HCT116 (cell line): ENCODE measurements around the gene MAP2K5. TPM values are rescaled to one million over a fixed set of nuclear protein-coding genes. Genes with fewer than 3 reads are reported as not detected.

Experiments used
- ATAC-seq: fragments of 200-7000 bp; cut with Tn5 transposase; 2 replicates; pipeline ENCODE4 v1.9.1; 2020; ENCODE audit warnings: mild to moderate bottlenecking, moderate library complexity
- BruUV-seq: library from RNA; stranded (reverse); fragments of 400-500 nt; replicated peaks from 2 replicates; lab custom pipeline; 2021; lab: Mats Ljungman, UMichigan
- CTCF ChIA-PET: fragments of 300-600 bp; sonication (Branson Sonifier 250); formaldehyde crosslinking; loops from one replicate; lab custom pipeline; 2021; ENCODE audit warnings: antibody characterized with exemption; lab: Charles Lee
- POLR2A ChIA-PET: fragments of 300-600, 350-600 bp; sonication (Branson Sonifier 250); formaldehyde crosslinking; loops from one replicate; lab custom pipeline; 2021; ENCODE audit warnings: antibody characterized with exemption; lab: Charles Lee
- RAD21 ChIA-PET, 2 experiments: fragments of 300-600 bp; sonication (Branson Sonifier 250); formaldehyde crosslinking; loops; one replicate each; lab custom pipeline; 2023; ENCODE audit warnings: low total read pairs in 2 of 2; ENCODE audit not compliant: uncharacterized antibody in 2 of 2, unreplicated experiment in 2 of 2, low non-redundant PET in 1 of 2; lab: Charles Lee
- DNase-seq: peaks from one replicate; pipeline ENCODE4 v3.0.0-alpha.2; 2010; ENCODE audit warnings: low read depth, low spot score
- H2AFZ ChIP-seq: fragments of 200-600 bp; shearing (Covaris generic), sonication (generic); 2 replicates; pipeline ENCODE4 v1.6.1; 2017; ENCODE audit warnings: low read depth, mixed run types, mixed read lengths, antibody characterized with exemption, low read length; ENCODE audit not compliant: poor library complexity, severe bottlenecking
- H3K27ac ChIP-seq: 2 replicates; pipeline ENCODE4 v1.5.1; 2012; ENCODE audit warnings: low read depth, low read length
- H3K27me3 ChIP-seq: fragments of 200-600 bp; sonication (generic); 2 replicates; pipeline ENCODE4 v1.6.1; 2016; ENCODE audit warnings: mixed run types, low read length, mixed read lengths; ENCODE audit not compliant: insufficient read depth
- H3K36me3 ChIP-seq, 2 experiments: fragments of 200-500 bp in 1 of 2; fragments of 200-600 bp in 1 of 2; sonication (Bioruptor generic) in 1 of 2; sonication (generic) in 1 of 2; 2 replicates each; pipeline versions ENCODE4 v1.5.1 to v1.6.1; 2014 to 2016; ENCODE audit warnings: low read length in 2 of 2, inconsistent platforms in 1 of 2, mixed read lengths in 1 of 2, mixed run types in 1 of 2; ENCODE audit not compliant: insufficient read depth in 2 of 2, control insufficient read depth in 1 of 2
- H3K4me1 ChIP-seq, 2 experiments: fragments of 200-600 bp in 1 of 2; sonication (generic) in 1 of 2; 2 replicates each; pipeline versions ENCODE4 v1.5.1 to v1.6.1; 2012 to 2017; ENCODE audit warnings: low read length in 2 of 2, inconsistent platforms in 1 of 2, mild to moderate bottlenecking in 1 of 2, mixed read lengths in 1 of 2, mixed run types in 1 of 2, moderate library complexity in 1 of 2; ENCODE audit not compliant: insufficient read depth in 2 of 2, control insufficient read depth in 1 of 2
- H3K4me2 ChIP-seq: fragments of 200-600 bp; sonication (generic); 2 replicates; pipeline ENCODE4 v1.6.1; 2017; ENCODE audit warnings: mixed run types, low read length, mixed read lengths
- H3K4me3 ChIP-seq, 2 experiments: fragments of 200-600 bp in 1 of 2; sonication (generic) in 1 of 2; replicated peaks in 1 of 2; 2 replicates each; pipeline ENCODE4 v1.5.1; 2011 to 2016; ENCODE audit warnings: low read length in 2 of 2, control low read depth in 1 of 2, low read depth in 1 of 2, mild to moderate bottlenecking in 1 of 2, mixed read lengths in 1 of 2, mixed run types in 1 of 2
- H3K79me2 ChIP-seq: fragments of 200-600 bp; sonication (generic); 2 replicates; pipeline ENCODE4 v1.6.1; 2017; ENCODE audit warnings: mild to moderate bottlenecking, mixed run types, low read length, moderate library complexity, mixed read lengths; ENCODE audit not compliant: insufficient read depth
- H3K9ac ChIP-seq: fragments of 200-600 bp; sonication (generic); 2 replicates; pipeline ENCODE4 v1.6.1; 2016; ENCODE audit warnings: low read length, mixed read lengths
- H3K9me2 ChIP-seq: fragments of 200-600 bp; sonication (generic), shearing (Covaris generic); 2 replicates; pipeline ENCODE4 v1.6.1; 2017; ENCODE audit warnings: mixed run types, mild to moderate bottlenecking, moderate library complexity; ENCODE audit not compliant: insufficient read depth
- H3K9me3 ChIP-seq, 2 experiments: fragments of 200-500 bp in 1 of 2; fragments of 200-600 bp in 1 of 2; sonication (Bioruptor generic) in 1 of 2; sonication (generic) in 1 of 2; 2 replicates each; pipeline ENCODE4 v1.6.1; 2014 to 2017; ENCODE audit warnings: low read length in 2 of 2, mixed read lengths in 2 of 2, inconsistent platforms in 1 of 2, low read depth in 1 of 2, mild to moderate bottlenecking in 1 of 2, mixed run types in 1 of 2, moderate library complexity in 1 of 2; ENCODE audit not compliant: control insufficient read depth in 1 of 2, insufficient read depth in 1 of 2
- H4K20me1 ChIP-seq: fragments of 200-600 bp; sonication (generic), shearing (Covaris generic); 2 replicates; pipeline ENCODE4 v1.6.1; 2017; ENCODE audit warnings: mixed run types, mild to moderate bottlenecking, moderate library complexity; ENCODE audit not compliant: insufficient read depth
- ATF3 ChIP-seq: IDR thresholded peaks from 2 replicates; pipeline ENCODE4 v1.6.1; 2012
- ELF1 ChIP-seq: IDR thresholded peaks from 2 replicates; pipeline ENCODE4 v1.6.1; 2012; ENCODE audit warnings: low read depth, borderline replicate concordance
- FOSL1 ChIP-seq: IDR thresholded peaks from 2 replicates; pipeline ENCODE4 v1.6.1; 2012; ENCODE audit warnings: low read depth
- JUND ChIP-seq: IDR thresholded peaks from 2 replicates; pipeline ENCODE4 v1.6.1; 2012
- POLR2AphosphoS5 ChIP-seq: IDR thresholded peaks from 2 replicates; pipeline ENCODE4 v1.6.1; 2011; ENCODE audit warnings: mild to moderate bottlenecking, low read depth, low read length, moderate library complexity
- RAD21 ChIP-seq: IDR thresholded peaks from 2 replicates; pipeline ENCODE4 v1.6.1; 2012; ENCODE audit warnings: low read depth, mild to moderate bottlenecking
- REST ChIP-seq: IDR thresholded peaks from 2 replicates; pipeline ENCODE4 v1.6.1; 2012; ENCODE audit warnings: low read depth
- SP1 ChIP-seq: IDR thresholded peaks from 2 replicates; pipeline ENCODE4 v1.6.1; 2012; ENCODE audit warnings: low read depth
- YY1 ChIP-seq: IDR thresholded peaks from 2 replicates; pipeline ENCODE4 v1.6.1; 2011; ENCODE audit warnings: low read length, low read depth, moderate library complexity, mild to moderate bottlenecking; ENCODE audit not compliant: insufficient replicate concordance; ENCODE audit errors: extremely low read depth
- ZBTB33 ChIP-seq: IDR thresholded peaks from 2 replicates; pipeline ENCODE4 v1.6.1; 2011; ENCODE audit warnings: mild to moderate bottlenecking, low read length, moderate library complexity; ENCODE audit not compliant: insufficient replicate concordance; ENCODE audit errors: extremely low read depth
- ZFX ChIP-seq: fragments of 450-650 bp; IDR thresholded peaks from 2 replicates; pipeline ENCODE4 v1.6.1; 2017
- ZNF274 ChIP-seq: fragments of 200-500 bp; sonication (Bioruptor generic); IDR thresholded peaks from 2 replicates; pipeline ENCODE4 v1.6.1; 2014; ENCODE audit warnings: mild to moderate bottlenecking, low read depth, low read length, inconsistent platforms
- intact Hi-C: fragments of 100-400 bp; cut with micrococcal nuclease; formaldehyde crosslinking; loops from 2 replicates; pipeline ENCODE4 v1.10.0; 2022
- total RNA-seq: library from RNA; stranded (reverse); gene quantifications from one replicate; pipeline ENCODE4 v1.2.1, GENCODE V29; 2021; ENCODE audit not compliant: unreplicated experiment
- TF ChIP-seq, protein P1 (sequence below): IDR thresholded peaks from 2 replicates; pipeline ENCODE4 v1.6.1; 2012

The MAP2K5 gene
- total RNA-seq, 1 experiment from 2014 or later = 15.6 TPM

GRCh38 chr15:67512933-67513714, 29.4 kb upstream of the MAP2K5 start:
- BruUV-seq = no TSS peak
- H3K9ac ChIP-seq = no peak overlapping the region
- no peaks in the 10 kb centered on the region for H3K79me2 ChIP-seq
- no peak overlapping the region for H3K27ac ChIP-seq
- no peaks in the 10 kb centered on the region for H3K4me1 ChIP-seq
- ATAC-seq (no peak), DNase-seq (no peak)
- CTCF ChIA-PET = no interaction called here
- TF ChIP-seq REST = no peak
- TF ChIP-seq ZBTB33 = no peak
- TF ChIP-seq YY1 = no peak
- no peak for TF ChIP-seq SP1
- no peak for TF ChIP-seq ZFX
- no peak for TF ChIP-seq JUND
- TF ChIP-seq ELF1 = no peak
- TF ChIP-seq, protein P1, sequence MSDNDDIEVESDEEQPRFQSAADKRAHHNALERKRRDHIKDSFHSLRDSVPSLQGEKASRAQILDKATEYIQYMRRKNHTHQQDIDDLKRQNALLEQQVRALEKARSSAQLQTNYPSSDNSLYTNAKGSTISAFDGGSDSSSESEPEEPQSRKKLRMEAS = no peak
- TF ChIP-seq FOSL1 = no peak
- TF ChIP-seq POLR2AphosphoS5 = no peak
- no peak for TF ChIP-seq ZNF274
- no peak for TF ChIP-seq ATF3
- TF ChIP-seq RAD21 = no peak
- H3K27me3 ChIP-seq = no peaks in the 10 kb centered on the region
- H2AFZ ChIP-seq = no peak overlapping the region
- POLR2A ChIA-PET = no interaction called here
- H3K9me2 ChIP-seq = no peaks in the 10 kb centered on the region
- H3K4me3 ChIP-seq = no peak overlapping the region
- no peaks in the 10 kb centered on the region for H3K9me3 ChIP-seq
- no peak overlapping the region for H3K4me2 ChIP-seq
- H4K20me1 ChIP-seq = no peaks in the 10 kb centered on the region
- 0 out of 4 replicates have a peak, but pooled peaks cover 0 to 2% of the 10 kb centered on the region in 2 experiments for H3K36me3 ChIP-seq
- RAD21 ChIA-PET = no interaction called here
- intact Hi-C loops = no loop called here
